Naive B cell (primary cell): ENCODE results near the gene EFL1. TPM values are rescaled to one million over a fixed set of nuclear protein-coding genes. Genes with fewer than 3 reads are reported as not detected.
"Not testable (repeated sequence)": the region's sequence is repeated elsewhere in the genome, so short reads cannot be mapped to it uniquely, and the experiment has no call there.

Experiments
- ATAC-seq, 2 donors: fragments of 150-1000 bp; cut with Tn5 transposase; 2 replicates each; pipeline ENCODE4 v1.10.0; 2021; ENCODE audit warnings: low read depth in 2 of 2, mild to moderate bottlenecking in 2 of 2, moderate library complexity in 2 of 2
- DNase-seq: peaks from one replicate; pipeline ENCODE4 v3.0.0; 2022
- H3K27ac Mint-ChIP-seq, 6 donors: one replicate each; pipeline ENCODE4 v1.8.0; 2020 to 2022; ENCODE audit warnings: mild to moderate bottlenecking in 6 of 6, mixed read lengths in 6 of 6, moderate library complexity in 5 of 6, inconsistent platforms in 2 of 6
- H3K27me3 Mint-ChIP-seq, 3 donors: one replicate each; pipeline ENCODE4 v1.8.0; 2021 to 2022; ENCODE audit warnings: mixed read lengths in 3 of 3, mild to moderate bottlenecking in 1 of 3
- H3K36me3 Mint-ChIP-seq, 2 donors: one replicate each; pipeline ENCODE4 v1.8.0; 2020 to 2022; ENCODE audit warnings: mixed read lengths in 2 of 2, inconsistent platforms in 1 of 2, mild to moderate bottlenecking in 1 of 2
- H3K4me1 Mint-ChIP-seq, 3 donors: one replicate each; pipeline ENCODE4 v1.8.0; 2020 to 2022; ENCODE audit warnings: mixed read lengths in 3 of 3, inconsistent platforms in 1 of 3, mild to moderate bottlenecking in 1 of 3, moderate library complexity in 1 of 3
- H3K4me3 Mint-ChIP-seq, 8 donors: one replicate each; pipeline ENCODE4 v1.8.0; 2020 to 2022; ENCODE audit warnings: mild to moderate bottlenecking in 8 of 8, mixed read lengths in 8 of 8, moderate library complexity in 8 of 8, inconsistent platforms in 2 of 8
- H3K9me3 Mint-ChIP-seq, 7 donors: one replicate each; pipeline ENCODE4 v1.8.0; 2020 to 2022; ENCODE audit warnings: mixed read lengths in 7 of 7, mild to moderate bottlenecking in 5 of 7, inconsistent platforms in 2 of 7, moderate library complexity in 1 of 7
- polyA plus RNA-seq, 6 donors: library from polyadenylated mRNA; unstranded; fragments of 300-500 nt; fragmentation: Illumina TruSeq; gene quantifications; one replicate each; pipeline ENCODE4 v1.2.3, GENCODE V29; 2021; ENCODE audit warnings: low read depth in 6 of 6

The EFL1 gene
- polyA plus RNA-seq, 6 donors from 2014 or later, result 17.7 to 43.0 (median 23.7) TPM

GRCh38 chr15:82212201-82212600 lies 50.3 kb downstream of the EFL1 start:
- not testable (repeated sequence) for H3K9me3 Mint-ChIP-seq, H3K4me1 Mint-ChIP-seq, H3K27ac Mint-ChIP-seq, ATAC-seq, H3K4me3 Mint-ChIP-seq, H3K27me3 Mint-ChIP-seq, DNase-seq
- peaks cover 8 to 26% of the 10 kb centered on the region in 2 donors for H3K36me3 Mint-ChIP-seq

- Mint-ChIP-seq H3K36me3 (peaks cover 8 to 25% of the 10 kb centered on the region in 2 donors), H3K4me1 (peaks cover 0 to 11% (median 4%) of the 10 kb centered on the region in 3 donors), H3K4me3 (peak overlapping the region in 1 of 8 donors; percentile 10)
- not testable (repeated sequence) for DNase-seq, H3K27ac Mint-ChIP-seq, H3K27me3 Mint-ChIP-seq, ATAC-seq, H3K9me3 Mint-ChIP-seq
These were observed 52.4 kb downstream of the EFL1 start for GRCh38 chr15:82210066-82210597.

GRCh38 chr15:82204575-82204974 lies 58.0 kb downstream of the EFL1 start:
- not testable (repeated sequence) for DNase-seq, H3K27me3 Mint-ChIP-seq, H3K9me3 Mint-ChIP-seq, ATAC-seq, H3K4me3 Mint-ChIP-seq
- H3K36me3 Mint-ChIP-seq, result peaks cover 7 to 16% of the 10 kb centered on the region in 2 donors
- H3K27ac Mint-ChIP-seq, result peak overlapping the region in 2 of 6 donors; percentile 6 to 91
- peaks cover 2 to 13% (median 8%) of the 10 kb centered on the region in 3 donors for H3K4me1 Mint-ChIP-seq

- ATAC-seq (peak; percentile 67 to 82), DNase-seq (peak; percentile 42)
- H3K4me3 Mint-ChIP-seq, result peak overlapping the region in 1 of 8 donors; percentile 9
- peaks cover 6 to 7% of the 10 kb centered on the region in 2 donors for H3K36me3 Mint-ChIP-seq
- H3K9me3 Mint-ChIP-seq, result peaks cover 0 to 2% (median 0%) of the 10 kb centered on the region in 7 donors
- peak overlapping the region in 1 of 6 donors; percentile 63 for H3K27ac Mint-ChIP-seq
- no peaks in the 10 kb centered on the region for H3K27me3 Mint-ChIP-seq
- H3K4me1 Mint-ChIP-seq, result peaks cover 8 to 19% (median 9%) of the 10 kb centered on the region in 3 donors
These were observed 64.6 kb downstream of the EFL1 start for GRCh38 chr15:82197733-82198594.

GRCh38 chr15:82196353-82196752 lies 66.2 kb downstream of the EFL1 start:
- no peak for ATAC-seq
- Mint-ChIP-seq H3K36me3 (peaks cover 6 to 7% of the 10 kb centered on the region in 2 donors), H3K4me1 (peaks cover 8 to 19% (median 9%) of the 10 kb centered on the region in 3 donors), H3K9me3 (peaks cover 0 to 2% (median 0%) of the 10 kb centered on the region in 7 donors), H3K4me3 (no peak overlapping the region), H3K27ac (peak overlapping the region in 1 of 6 donors; percentile 18), H3K27me3 (no peaks in the 10 kb centered on the region)
- DNase-seq, result no peak

- not testable (repeated sequence) for H3K9me3 Mint-ChIP-seq, DNase-seq, H3K36me3 Mint-ChIP-seq, H3K27me3 Mint-ChIP-seq, ATAC-seq
- H3K27ac Mint-ChIP-seq, result peak overlapping the region in 1 of 6 donors; percentile 17
- H3K4me3 Mint-ChIP-seq, result peak overlapping the region in 1 of 8 donors; percentile 40
- H3K4me1 Mint-ChIP-seq, result peaks cover 8 to 19% (median 9%) of the 10 kb centered on the region in 3 donors
These were observed 66.7 kb downstream of the EFL1 start for GRCh38 chr15:82195818-82196217.

GRCh38 chr15:82194488-82194887 lies 68.0 kb downstream of the EFL1 start:
- DNase-seq, ATAC-seq, H3K9me3 Mint-ChIP-seq, H3K4me3 Mint-ChIP-seq, H3K36me3 Mint-ChIP-seq, H3K27me3 Mint-ChIP-seq, H3K27ac Mint-ChIP-seq: not testable (repeated sequence)
- peaks cover 6 to 19% (median 9%) of the 10 kb centered on the region in 3 donors for H3K4me1 Mint-ChIP-seq

- DNase-seq, H3K9me3 Mint-ChIP-seq, H3K36me3 Mint-ChIP-seq, ATAC-seq, H3K27me3 Mint-ChIP-seq, H3K4me3 Mint-ChIP-seq: not testable (repeated sequence)
- Mint-ChIP-seq H3K27ac (peak overlapping the region in 1 of 6 donors; percentile 12), H3K4me1 (peaks cover 6 to 19% (median 9%) of the 10 kb centered on the region in 3 donors)
These were observed 69.1 kb downstream of the EFL1 start for GRCh38 chr15:82193435-82193834.

GRCh38 chr15:82192394-82192793 lies 70.1 kb downstream of the EFL1 start:
- DNase-seq, H3K36me3 Mint-ChIP-seq, H3K27ac Mint-ChIP-seq, H3K9me3 Mint-ChIP-seq, ATAC-seq, H3K27me3 Mint-ChIP-seq, H3K4me3 Mint-ChIP-seq: not testable (repeated sequence)
- peaks cover 0 to 16% (median 3%) of the 10 kb centered on the region in 3 donors for H3K4me1 Mint-ChIP-seq

- H3K9me3 Mint-ChIP-seq, result no peaks in the 10 kb centered on the region
- H3K27ac Mint-ChIP-seq, result peak overlapping the region in 2 of 6 donors; percentile 11 to 14
- H3K36me3 Mint-ChIP-seq, result peaks cover 0 to 4% of the 10 kb centered on the region in 2 donors
- DNase-seq (no peak), ATAC-seq (peak in 1 of 2 donors; percentile 27)
- H3K4me1 Mint-ChIP-seq, result peaks cover 0 to 4% (median 0%) of the 10 kb centered on the region in 3 donors
- H3K4me3 Mint-ChIP-seq, result no peak overlapping the region
- no peaks in the 10 kb centered on the region for H3K27me3 Mint-ChIP-seq
These were observed 75.7 kb downstream of the EFL1 start for GRCh38 chr15:82186719-82187406.

- H3K4me1 Mint-ChIP-seq, result peaks cover 0 to 4% (median 0%) of the 10 kb centered on the region in 3 donors
- H3K27me3 Mint-ChIP-seq, result no peaks in the 10 kb centered on the region
- peaks cover 0 to 4% of the 10 kb centered on the region in 2 donors for H3K36me3 Mint-ChIP-seq
- no peaks in the 10 kb centered on the region for H3K9me3 Mint-ChIP-seq
- DNase-seq, result no peak
- H3K4me3 Mint-ChIP-seq, result no peak overlapping the region
- peak overlapping the region in 1 of 6 donors; percentile 66 for H3K27ac Mint-ChIP-seq
- no peak for ATAC-seq
These were observed 76.4 kb downstream of the EFL1 start for GRCh38 chr15:82186161-82186560.

GRCh38 chr15:82184776-82185175 lies 77.8 kb downstream of the EFL1 start:
- Mint-ChIP-seq H3K4me1 (peaks cover 0 to 4% (median 0%) of the 10 kb centered on the region in 3 donors), H3K9me3 (no peaks in the 10 kb centered on the region), H3K4me3 (no peak overlapping the region), H3K27me3 (no peaks in the 10 kb centered on the region), H3K36me3 (peaks cover 0 to 3% of the 10 kb centered on the region in 2 donors), H3K27ac (peak overlapping the region in 1 of 6 donors; percentile 60)
- ATAC-seq (no peak), DNase-seq (no peak)

- DNase-seq (no peak), ATAC-seq (no peak)
- no peaks in the 10 kb centered on the region for H3K9me3 Mint-ChIP-seq
- peaks cover 0 to 7% of the 10 kb centered on the region in 2 donors for H3K36me3 Mint-ChIP-seq
- peaks cover 0 to 4% (median 0%) of the 10 kb centered on the region in 3 donors for H3K4me1 Mint-ChIP-seq
- no peaks in the 10 kb centered on the region for H3K27me3 Mint-ChIP-seq
- H3K27ac Mint-ChIP-seq, result peak overlapping the region in 2 of 6 donors; percentile 25 to 60
- no peak overlapping the region for H3K4me3 Mint-ChIP-seq
These were observed 78.2 kb downstream of the EFL1 start for GRCh38 chr15:82184355-82184754.
